NCI-H146 treated with DMSO at 0.1 percent for 48 hours (cell line): ENCODE results near the gene SOX30.

Experiments
- DNase-seq: peaks from one replicate; lab custom pipeline; 2025; ENCODE audit not compliant: unreplicated experiment; lab: John Stamatoyannopoulos, UW

SOX30 gene

DNA sequence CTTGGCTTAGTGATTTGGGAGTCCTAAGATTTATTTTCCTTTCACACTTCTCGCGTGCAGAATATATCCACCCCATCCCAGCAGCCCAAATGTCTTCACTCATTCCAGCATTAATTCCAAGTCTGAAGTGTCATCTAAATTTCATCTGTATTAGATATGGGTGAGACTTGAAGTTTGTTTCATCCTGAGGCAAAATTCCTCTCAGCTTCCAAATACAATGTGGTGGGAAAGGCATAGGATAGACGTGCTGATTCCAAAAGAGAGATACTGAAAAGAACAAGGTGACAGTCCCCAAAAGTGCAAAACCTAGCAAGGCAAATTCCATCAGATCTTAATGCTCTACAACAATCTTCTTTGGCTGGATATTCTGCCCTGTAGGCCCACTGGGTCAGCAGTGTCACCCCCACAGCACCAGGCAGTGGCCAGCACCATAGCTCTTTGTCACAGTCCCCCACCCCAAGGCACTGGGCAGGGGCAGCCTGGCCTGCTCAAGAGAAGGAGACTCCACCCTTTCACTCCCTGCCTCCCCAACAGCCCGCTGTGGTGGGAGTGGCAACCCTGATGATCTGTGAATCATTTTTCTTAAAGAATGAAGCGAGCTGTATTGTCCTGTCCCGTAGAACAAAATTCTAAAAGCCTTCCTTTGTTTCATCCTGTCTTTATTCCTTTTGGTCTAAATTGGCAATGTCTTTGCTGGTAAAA, 74.0 kb downstream of the SOX30 start:
- DNase-seq, result no peak

GRCh38 chr5:157576678-157577077, 75.6 kb downstream of the SOX30 start:
- DNase-seq, result no peak
